Stimulated activated CD4-positive, alpha-beta T cell treated with anti-CD3 and anti-CD28 coated beads, TNF-alpha, amount 100 ng/mL, for 1 hour (primary cell): ENCODE results near the gene ATN1.
"Not testable (repeated sequence)": the region's sequence is repeated elsewhere in the genome, so short reads cannot be mapped to it uniquely, and the experiment has no call there.

Experiments
- DNase-seq, 3 donors: peaks; one replicate each; pipeline ENCODE4 v3.0.0-alpha.2; 2020; ENCODE audit warnings: low read depth in 3 of 3, low spot score in 1 of 3

Gene ATN1

GRCh38 chr12:6927379-6928021 lies at the start of gene ATN1:
Gene ATN1, plus strand, starts transcription at chr12:6927959. Its CDS starts 6,043 bp downstream, at chr12:6934002.
- peak in 1 of 3 donors; percentile 43 for DNase-seq

- DNase-seq = not testable (repeated sequence)
Measured at GRCh38 chr12:6879824-6880223, 47.9 kb upstream of the ATN1 start.

- DNase-seq = no peak
Measured at GRCh38 chr12:6883252-6883651, 44.5 kb upstream of the ATN1 start.

GRCh38 chr12:6883683-6884082 lies 44.1 kb upstream of the ATN1 start:
- no peak for DNase-seq

- no peak for DNase-seq
Measured at GRCh38 chr12:6884539-6884938, 43.2 kb upstream of the ATN1 start.

- DNase-seq = not testable (repeated sequence)
Measured at GRCh38 chr12:6886206-6886999, 41.4 kb upstream of the ATN1 start.

GRCh38 chr12:6887460-6887859 lies 40.3 kb upstream of the ATN1 start:
- no peak for DNase-seq

- no peak for DNase-seq
Measured at GRCh38 chr12:6888360-6888759, 39.4 kb upstream of the ATN1 start.

GRCh38 chr12:6888794-6889193 lies 39.0 kb upstream of the ATN1 start:
- not testable (repeated sequence) for DNase-seq

GRCh38 chr12:6889775-6890573 lies 37.8 kb upstream of the ATN1 start:
- DNase-seq = not testable (repeated sequence)

GRCh38 chr12:6890789-6891645 lies 36.7 kb upstream of the ATN1 start:
- peak; percentile 96 to 98 (median 98) for DNase-seq

- DNase-seq = no peak
Measured at GRCh38 chr12:6891646-6892001, 36.1 kb upstream of the ATN1 start.

GRCh38 chr12:6892683-6893082 lies 35.1 kb upstream of the ATN1 start:
- DNase-seq = not testable (repeated sequence)

GRCh38 chr12:6894321-6894720 lies 33.4 kb upstream of the ATN1 start:
- DNase-seq = no peak

- no peak for DNase-seq
Measured at GRCh38 chr12:6896846-6897435, 30.8 kb upstream of the ATN1 start.

GRCh38 chr12:6899427-6899826 lies 28.3 kb upstream of the ATN1 start:
- DNase-seq = no peak

- no peak for DNase-seq
Measured at GRCh38 chr12:6899837-6900519, 27.8 kb upstream of the ATN1 start.

- DNase-seq = no peak
Measured at GRCh38 chr12:6902448-6902847, 25.3 kb upstream of the ATN1 start.

- no peak for DNase-seq
Measured at GRCh38 chr12:6903722-6904121, 24.0 kb upstream of the ATN1 start.
